SK-N-MC (cell line): ENCODE data around the gene MS4A15.

Experiments used
- EZH2 ChIP-seq: fragments of 200-600 bp; sonication (generic); IDR thresholded peaks from one replicate; pipeline ENCODE4 v1.6.1; 2017; ENCODE audit warnings: antibody characterized with exemption
- FOXP2 ChIP-seq: optimal IDR thresholded peaks from 2 replicates; pipeline ENCODE3; 2011; ENCODE audit warnings: mild to moderate bottlenecking, moderate library complexity; ENCODE audit not compliant: insufficient read depth; ENCODE audit errors: extremely low read length, control extremely low read depth
- POLR2AphosphoS5 ChIP-seq: IDR thresholded peaks from 2 replicates; pipeline ENCODE4 v1.6.1; 2012; ENCODE audit warnings: mild to moderate bottlenecking, low read depth, low read length, borderline replicate concordance

GRCh38 chr11:60747359-60747873, 9.3 kb upstream of the MS4A15 start:
- TF ChIP-seq POLR2AphosphoS5 (no peak), EZH2 (no peak), FOXP2 (no peak)
